DMS114 treated with DMSO at 0.1 percent for 48 hours (cell line): Measurements from ENCODE around the gene SETD2.

Source experiments
- DNase-seq: peaks from one replicate; lab custom pipeline; 2025; ENCODE audit not compliant: unreplicated experiment; lab: John Stamatoyannopoulos, UW

Gene SETD2

GRCh38 chr3:47000198-47000815, 163.6 kb downstream of the SETD2 start:
- no peak for DNase-seq

DNA sequence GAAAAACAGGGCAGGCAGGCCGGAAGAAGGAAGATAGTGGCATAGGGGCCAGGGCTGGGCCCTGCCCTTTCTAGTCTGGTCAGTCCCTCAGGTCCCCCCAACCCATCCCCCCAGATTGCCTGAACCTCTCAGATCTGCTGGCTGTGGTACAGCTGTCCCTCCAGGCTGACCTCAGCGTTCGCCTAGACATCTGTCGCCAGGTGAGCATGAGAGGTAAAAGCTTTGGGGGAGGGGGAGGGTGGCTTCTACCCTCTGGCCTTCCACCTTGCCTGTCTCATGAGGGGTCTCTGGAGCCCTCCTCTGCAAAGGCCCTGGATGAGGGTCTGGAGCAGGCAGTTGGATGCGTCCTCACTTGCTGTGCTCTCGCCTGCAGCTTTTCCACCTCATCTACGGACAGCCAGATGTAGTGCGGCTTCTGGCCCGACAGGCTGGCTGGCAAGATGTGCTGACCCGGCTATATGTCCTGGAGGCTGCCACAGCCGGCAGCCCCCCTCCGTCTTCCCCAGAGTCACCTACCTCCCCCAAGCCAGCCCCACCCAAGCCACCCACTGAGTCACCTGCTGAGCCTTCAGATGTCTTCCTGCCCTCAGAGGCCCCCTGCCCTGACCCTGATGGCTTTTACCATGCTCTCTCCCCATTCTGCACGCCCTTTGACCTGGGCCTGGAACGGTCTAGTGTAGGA, 164.3 kb downstream of the SETD2 start:
- DNase-seq: no peak

DNA sequence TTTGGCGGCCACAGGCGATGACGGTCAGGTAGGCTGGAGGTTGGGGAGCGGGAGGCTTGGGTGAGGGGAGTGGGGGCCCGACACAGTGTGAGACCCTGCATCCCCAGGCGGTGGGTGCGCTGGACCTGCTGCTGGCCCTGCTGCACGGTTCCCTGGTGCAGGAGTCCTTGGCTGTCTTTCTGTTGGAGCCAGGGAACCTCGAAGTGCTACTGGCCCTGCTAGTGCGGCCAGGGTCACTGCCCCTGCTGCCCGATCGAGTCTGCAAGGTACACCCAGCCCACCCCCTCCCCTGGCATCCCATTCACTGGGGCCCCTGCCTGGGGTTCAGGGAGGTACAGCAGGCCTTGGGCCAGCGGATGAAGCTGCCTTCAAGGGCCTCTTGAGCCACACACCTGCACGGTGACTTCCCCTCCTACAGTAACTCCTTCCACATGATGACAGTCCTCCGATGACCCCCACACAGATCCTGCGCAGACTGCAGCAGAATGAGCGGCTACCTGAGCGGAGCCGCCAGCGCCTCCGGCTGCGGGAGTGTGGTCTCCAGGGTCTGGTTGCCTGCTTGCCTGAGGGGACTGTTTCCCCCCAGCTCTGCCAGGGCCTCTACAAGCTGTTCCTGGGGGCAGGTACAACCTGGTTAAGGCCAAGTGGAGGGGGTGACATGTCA, 164.9 kb downstream of the SETD2 start:
- no peak for DNase-seq

- no peak for DNase-seq
Observed at GRCh38 chr3:46998121-46998851, 165.6 kb downstream of the SETD2 start.

DNA sequence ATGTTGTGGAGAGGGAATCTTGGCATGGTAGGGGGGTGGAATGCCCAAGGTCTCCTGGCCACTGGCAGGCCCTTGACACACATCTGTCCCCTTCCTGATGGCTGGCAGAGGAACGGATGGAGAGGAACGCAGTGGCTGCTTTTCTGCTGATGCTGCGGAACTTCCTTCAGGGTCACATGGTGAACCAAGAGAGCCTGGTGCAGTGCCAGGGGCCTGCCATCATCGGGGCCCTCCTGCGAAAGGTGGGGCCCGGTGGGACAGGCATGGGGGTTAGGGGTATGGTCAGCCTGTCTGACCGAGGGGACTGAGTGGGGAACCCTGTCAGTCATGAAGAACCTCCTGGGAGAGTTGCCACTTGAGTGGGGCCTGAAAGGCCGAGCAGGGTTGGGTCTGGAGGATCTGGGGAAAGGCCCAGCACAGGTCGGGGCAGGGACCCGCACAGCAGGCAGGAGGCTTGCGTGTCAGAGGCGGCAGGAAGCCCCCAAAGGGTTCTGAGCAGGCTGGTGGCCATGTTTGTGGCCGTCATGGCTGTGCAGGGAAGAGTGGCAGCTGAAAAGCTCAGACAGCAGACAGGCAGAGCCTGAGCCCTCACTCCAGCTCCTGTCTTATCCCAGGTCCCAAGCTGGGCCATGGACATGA, 166.3 kb downstream of the SETD2 start:
- no peak for DNase-seq

GRCh38 chr3:46996689-46997452, 167.0 kb downstream of the SETD2 start:
- DNase-seq: no peak

GRCh38 chr3:46995901-46996562, 167.9 kb downstream of the SETD2 start:
- DNase-seq: no peak

DNA sequence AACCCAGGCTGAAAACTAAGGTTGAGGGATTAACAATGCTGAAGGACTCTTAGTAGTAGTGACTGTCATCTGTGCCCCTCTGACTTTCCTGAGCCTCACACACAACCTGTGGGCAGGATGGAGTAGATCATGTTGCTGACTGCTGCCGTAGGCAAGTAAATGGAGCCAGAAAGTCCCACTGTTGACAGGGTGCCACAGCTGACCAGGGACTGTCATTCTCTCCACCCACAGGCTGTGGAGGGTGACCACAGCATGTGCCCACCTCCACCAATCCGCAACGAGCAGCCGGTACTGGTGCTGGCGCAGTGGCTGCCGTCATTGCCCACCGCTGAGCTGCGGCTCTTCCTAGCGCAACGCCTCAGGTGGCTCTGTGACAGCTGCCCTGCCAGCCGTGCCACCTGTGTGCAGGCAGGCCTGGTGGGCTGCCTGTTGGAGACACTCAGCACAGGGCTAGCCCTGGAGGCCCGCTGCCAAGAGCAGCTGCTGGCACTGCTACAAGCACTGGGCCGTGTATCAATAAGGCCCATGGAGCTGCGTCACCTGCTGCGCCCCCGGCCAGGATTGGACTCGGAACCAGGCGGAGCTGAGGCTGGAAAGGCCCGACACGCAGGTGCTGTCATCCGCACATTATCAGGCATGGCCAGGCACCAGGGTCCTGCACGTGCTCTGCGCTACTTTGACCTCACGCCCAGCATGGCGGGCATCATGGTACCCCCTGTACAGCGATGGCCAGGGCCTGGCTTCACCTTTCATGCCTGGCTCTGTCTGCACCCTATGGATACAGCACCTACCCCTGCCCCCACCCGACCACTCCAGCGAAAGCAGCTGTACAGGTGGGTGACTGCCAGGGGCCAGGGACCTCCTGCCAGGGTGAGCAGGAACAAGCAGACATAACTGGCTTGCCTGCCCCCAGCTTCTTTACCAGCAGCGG, 168.8 kb downstream of the SETD2 start:
- no peak for DNase-seq

GRCh38 chr3:46993986-46994385, 169.9 kb downstream of the SETD2 start:
- DNase-seq: no peak

DNA sequence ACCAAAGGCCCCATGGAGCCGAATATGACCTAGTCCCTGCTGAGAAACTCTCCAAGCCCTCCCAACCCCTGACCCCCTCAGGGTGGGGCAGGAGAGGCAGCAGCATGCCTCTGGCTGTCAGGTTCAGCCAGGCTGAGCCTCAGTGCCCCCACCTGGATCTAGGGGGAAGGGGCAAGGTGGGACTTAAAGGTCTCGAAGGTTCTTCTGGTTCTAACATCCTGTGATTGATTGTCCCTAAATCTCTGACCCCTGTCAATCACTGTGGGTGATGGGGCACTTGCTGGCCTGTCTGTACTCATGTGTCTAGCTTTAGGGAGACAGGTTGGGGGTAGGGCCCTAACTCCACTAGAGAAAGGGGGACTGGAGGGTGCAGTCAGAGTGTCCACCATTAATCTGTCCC, 170.6 kb downstream of the SETD2 start:
- DNase-seq: no peak

DNA sequence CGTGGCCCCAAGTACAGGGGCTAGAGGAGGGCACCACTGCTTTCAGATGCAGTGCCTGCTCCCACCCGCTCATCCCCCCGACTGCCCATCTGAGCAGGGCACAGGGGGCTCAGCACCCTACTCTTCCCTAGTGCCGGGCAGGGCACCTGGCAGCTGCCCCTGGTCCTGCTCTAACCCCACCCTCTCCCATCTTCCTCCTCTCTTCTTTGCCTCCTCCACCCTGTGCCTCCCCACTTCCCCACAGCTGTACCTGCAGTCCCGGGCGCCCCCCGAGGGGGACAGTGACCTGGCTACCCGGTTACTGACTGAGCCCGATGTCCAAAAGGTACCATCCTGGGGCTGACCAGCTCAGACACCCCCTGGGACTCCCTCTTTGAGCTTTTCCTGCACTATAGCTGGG, 171.7 kb downstream of the SETD2 start:
- DNase-seq: no peak

DNA sequence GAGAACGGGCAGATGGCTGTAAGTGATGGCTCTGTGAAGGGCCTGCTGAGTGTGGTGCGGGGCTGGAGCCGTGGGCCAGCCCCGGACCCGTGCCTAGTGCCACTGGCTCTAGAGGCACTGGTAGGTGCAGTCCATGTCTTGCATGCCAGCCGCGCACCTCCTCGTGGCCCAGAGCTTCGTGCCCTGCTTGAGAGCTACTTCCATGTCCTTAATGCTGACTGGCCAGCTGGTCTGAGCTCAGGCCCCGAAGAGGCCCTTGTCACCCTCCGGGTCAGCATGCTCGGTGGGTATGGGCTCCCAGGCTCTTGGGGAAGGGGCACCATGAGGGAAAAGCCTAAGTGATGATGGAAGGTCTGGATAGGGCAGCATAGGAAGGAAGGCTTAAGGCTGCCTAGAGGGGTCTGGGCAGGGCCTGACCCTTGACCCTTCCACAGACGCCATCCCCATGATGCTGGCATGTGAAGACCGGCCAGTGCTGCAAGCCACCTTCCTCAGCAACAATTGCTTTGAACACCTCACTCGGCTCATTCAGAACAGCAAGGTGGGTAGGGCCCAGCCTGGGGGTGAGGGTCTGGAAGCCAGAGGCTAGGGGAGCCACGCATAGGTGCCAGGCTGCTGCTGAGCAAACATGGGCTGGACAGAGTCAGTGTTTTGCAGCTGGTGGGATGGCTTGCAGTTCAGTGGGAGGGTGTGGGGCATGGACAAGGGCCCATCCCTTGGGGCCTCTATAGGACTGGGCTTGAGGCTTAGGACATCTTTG, 172.3 kb downstream of the SETD2 start:
- DNase-seq: no peak

GRCh38 chr3:46990573-46991374, 173.1 kb downstream of the SETD2 start:
- no peak for DNase-seq

DNA sequence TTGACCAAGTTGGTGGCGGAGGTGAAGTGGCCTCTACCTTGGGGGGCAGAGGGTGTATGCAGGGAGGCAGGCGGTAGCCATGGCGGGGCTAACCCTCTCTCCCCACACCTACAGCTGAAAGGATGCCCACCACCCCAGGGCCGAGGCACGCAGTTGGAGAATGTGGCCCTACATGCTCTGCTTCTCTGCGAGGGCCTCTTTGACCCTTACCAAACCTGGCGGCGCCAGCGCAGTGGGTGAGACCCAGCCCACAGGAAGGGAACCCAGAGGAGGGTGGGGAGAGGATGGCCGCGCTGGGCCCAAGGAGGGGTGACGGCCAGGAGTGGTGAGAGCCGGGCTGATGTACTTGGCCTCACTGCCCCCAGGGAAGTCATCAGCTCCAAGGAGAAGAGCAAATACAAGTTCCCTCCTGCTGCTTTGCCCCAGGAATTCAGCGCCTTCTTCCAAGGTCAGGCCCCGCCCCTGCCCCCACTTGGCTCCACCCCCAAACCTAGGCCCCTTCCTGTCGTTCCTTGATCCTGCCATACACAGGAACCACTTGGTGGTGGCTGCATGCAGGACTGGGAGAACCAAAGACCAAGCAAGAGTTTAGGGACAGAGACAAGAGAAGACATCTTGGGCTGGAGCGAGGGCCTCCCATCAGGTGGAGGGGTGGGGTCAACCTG, 174.6 kb downstream of the SETD2 start:
- DNase-seq: no peak

GRCh38 chr3:46988616-46989015, 175.3 kb downstream of the SETD2 start:
- no peak for DNase-seq

GRCh38 chr3:46987743-46988401, 176.0 kb downstream of the SETD2 start:
- no peak for DNase-seq
